GM12875 (cell line): ENCODE measurements around the gene TTLL4.

Experiments used
- H3K4me3 ChIP-seq: one replicate; pipeline ENCODE4 v1.5.1; 2011; ENCODE audit warnings: low read depth, low read length, control low read depth
- TF ChIP-seq, protein P1 (sequence below): IDR thresholded peaks from 2 replicates; pipeline ENCODE4 v1.5.1; 2011; ENCODE audit warnings: low read depth, mild to moderate bottlenecking, control low read depth, inconsistent platforms, low read length, moderate library complexity, borderline replicate concordance; ENCODE audit not compliant: insufficient read depth

TTLL4 gene

DNA sequence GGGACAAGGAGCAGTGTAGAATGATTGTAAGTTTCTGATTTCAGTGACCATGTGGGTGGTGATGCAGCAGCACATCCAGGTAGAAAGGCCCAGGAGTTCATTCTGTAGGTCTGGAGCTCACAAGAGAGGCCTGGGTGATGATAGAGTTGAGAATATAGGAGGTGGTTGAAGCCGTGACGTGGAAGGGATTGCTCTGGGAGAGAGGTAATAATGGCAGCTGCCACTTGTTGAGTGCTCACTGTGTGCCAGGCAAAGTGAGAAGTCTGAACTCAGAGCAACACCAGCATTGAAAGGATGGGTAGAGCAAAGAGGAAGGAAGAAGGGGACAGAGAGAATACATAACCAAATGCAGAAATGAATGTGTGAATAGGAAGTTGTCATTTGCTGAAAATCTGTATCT, 3.3 kb downstream of the TTLL4 start:
- TF ChIP-seq, protein P1, sequence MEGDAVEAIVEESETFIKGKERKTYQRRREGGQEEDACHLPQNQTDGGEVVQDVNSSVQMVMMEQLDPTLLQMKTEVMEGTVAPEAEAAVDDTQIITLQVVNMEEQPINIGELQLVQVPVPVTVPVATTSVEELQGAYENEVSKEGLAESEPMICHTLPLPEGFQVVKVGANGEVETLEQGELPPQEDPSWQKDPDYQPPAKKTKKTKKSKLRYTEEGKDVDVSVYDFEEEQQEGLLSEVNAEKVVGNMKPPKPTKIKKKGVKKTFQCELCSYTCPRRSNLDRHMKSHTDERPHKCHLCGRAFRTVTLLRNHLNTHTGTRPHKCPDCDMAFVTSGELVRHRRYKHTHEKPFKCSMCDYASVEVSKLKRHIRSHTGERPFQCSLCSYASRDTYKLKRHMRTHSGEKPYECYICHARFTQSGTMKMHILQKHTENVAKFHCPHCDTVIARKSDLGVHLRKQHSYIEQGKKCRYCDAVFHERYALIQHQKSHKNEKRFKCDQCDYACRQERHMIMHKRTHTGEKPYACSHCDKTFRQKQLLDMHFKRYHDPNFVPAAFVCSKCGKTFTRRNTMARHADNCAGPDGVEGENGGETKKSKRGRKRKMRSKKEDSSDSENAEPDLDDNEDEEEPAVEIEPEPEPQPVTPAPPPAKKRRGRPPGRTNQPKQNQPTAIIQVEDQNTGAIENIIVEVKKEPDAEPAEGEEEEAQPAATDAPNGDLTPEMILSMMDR, result no peak

DNA sequence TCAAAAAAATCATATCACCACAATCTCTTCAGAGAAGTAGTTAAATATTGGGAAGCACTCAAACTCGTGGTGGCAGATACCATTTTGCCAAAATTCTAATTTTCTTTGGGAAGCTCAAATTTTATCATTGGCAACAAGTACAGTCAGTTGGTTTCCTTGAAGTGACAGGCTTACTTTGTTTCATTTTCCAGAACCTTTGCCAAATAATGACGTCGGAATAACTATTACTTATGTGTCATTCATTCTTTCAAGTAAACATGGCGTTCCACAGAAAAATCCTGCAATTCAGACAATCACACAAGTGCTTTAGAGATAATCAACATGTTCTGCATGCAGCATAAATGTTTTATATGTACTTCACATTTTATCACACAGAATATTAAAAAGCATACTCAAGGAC, 5.4 kb downstream of the TTLL4 start:
- TF ChIP-seq, protein P1, result no peak

More for the DNA sequence above, 3.3 kb downstream of the TTLL4 start:
- H3K4me3 ChIP-seq, result no peak overlapping the region

DNA sequence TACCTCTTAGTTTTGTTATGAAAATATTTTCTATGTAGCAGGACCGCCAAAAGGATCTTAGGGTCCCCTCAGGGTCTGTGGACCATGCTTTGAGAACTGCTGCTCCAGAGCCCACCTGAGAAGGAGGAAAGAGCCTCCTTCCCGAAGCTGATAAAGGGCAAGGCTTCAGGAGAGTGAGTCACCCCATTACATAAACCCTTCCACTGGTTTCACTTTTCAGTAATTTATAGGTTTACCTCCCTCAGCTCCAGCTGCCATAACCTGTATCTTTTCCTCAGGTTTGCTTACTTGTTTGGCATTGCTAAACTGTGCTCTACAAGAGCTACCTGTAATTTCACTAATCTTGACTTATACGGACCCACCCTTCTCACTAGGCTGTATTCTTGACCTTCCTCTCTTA, 6.6 kb downstream of the TTLL4 start:
- no peak overlapping the region for H3K4me3 ChIP-seq
- TF ChIP-seq, protein P1, result no peak

More for the DNA sequence above, 5.4 kb downstream of the TTLL4 start:
- H3K4me3 ChIP-seq, result no peak overlapping the region

DNA sequence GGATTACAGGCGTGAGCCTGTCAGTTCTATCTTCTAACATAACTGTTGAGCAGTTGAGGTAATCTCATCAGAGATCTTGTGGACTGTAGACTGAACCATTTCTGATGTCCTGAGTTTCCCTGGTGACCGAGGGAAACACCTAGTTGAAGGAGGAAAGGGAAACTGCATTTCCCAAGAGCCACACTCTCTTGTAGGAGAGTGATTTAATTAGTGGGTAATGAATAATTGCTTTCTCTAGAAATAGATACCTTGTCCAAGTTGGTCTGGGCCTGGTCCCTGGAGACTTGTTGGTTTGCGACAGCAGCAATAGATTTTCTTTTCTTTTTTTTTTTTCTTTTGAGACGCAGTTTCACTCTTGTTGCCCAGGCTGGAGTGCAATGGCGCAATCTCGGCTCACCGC, 7.4 kb downstream of the TTLL4 start:
- no peak overlapping the region for H3K4me3 ChIP-seq
- TF ChIP-seq, protein P1, result no peak

DNA sequence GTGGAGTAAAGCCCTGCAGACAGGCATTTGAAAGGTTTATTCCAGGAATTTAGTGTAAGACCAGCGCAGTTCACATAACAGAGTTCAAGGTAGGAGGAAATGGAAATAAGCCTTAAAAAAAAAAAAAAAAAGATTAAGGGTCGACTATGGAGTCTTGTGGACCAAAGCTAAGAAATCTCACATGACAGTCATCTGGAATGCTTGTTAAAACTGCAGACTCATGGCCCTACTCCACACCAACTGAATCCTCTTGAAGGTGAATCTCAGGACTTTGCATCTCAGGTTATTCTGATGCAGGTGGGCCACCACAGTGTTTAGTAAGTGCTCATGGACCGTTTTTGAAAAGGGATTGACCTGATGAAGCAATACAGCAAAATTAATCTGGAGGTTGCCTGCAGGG, 8.8 kb downstream of the TTLL4 start:
- H3K4me3 ChIP-seq, result no peak overlapping the region
- TF ChIP-seq, protein P1, result no peak

DNA sequence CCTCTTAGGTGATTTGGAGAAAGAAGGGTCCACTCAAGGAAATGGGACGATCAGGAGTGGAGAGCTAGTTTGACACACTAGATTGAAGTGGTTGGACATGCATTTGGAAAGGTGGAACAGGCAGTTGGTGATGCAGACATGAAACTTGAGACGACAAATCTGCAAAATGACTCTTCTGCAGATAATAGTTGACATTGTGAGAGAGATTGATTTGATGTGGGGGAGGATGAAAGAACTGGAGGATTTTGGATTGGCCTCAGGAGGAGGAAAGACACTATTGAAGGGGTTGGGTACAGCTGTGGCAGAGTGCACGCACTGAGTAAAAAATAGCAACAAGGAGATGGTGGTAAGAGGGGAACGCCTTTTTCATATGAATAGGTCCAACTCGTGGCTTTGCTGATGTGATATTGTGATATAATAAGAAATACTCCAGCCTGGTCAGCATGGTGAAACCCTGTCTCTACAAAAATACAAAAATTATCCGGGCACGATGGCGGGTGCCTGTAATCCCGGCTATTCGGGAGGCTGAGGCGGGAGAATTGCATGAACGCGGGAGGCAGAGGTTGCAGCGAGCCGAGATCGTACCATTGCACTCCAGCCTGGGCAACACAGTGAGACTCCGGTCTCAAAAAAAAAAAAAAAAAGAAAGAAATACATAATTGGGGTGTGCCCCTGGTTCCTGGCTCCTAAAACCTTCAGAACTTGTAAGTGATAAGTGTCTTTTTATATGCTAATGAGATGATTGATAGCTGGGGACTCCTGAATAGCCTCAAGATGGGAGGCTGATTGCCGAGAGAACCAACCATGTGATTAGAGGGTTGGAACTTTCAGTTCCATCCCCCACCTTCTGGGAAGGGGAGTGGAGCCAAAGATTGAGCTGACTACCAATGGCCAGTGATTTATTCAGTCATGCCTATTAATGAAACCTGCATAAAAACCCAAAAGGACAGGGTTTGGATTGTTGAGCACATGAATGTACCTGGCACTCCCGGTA, 9.7 kb downstream of the TTLL4 start:
- TF ChIP-seq, protein P1, result no peak
- no peak overlapping the region for H3K4me3 ChIP-seq

DNA sequence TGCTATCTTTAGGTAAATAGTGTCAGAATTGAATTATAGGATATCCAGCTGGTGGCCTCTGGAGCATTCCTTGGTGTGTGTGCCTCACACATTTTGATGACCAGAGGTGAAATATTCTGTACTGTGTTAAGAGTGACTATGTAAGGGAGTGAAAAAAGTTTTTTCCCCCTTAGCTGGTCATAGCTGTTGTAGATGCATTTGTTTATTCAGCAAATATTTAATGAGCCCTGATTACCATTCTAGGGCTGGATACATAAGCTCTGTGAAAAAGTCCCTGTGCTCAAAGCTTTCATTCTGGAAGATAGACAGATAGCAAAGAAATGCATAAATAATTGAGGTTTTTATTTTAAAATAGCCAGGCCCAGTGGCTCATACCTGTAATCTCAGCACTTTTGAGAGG, 10.9 kb downstream of the TTLL4 start:
- TF ChIP-seq, protein P1, result no peak
- H3K4me3 ChIP-seq, result no peak overlapping the region
